ENCODE data around the gene ADAM10. TPM values are rescaled to one million over a fixed set of nuclear protein-coding genes. Genes with fewer than 3 reads are reported as not detected.
"Not testable (repeated sequence)": the region's sequence is repeated elsewhere in the genome, so short reads cannot be mapped to it uniquely, and the experiment has no call there.

Gene ADAM10
- total RNA-seq, 1 experiment from 2014 or later: 334 TPM

- H3K36me3 ChIP-seq: peaks cover 68% of the 10 kb centered on the region
- no peak overlapping the region for H3K4me3 ChIP-seq
- H3K9me3 ChIP-seq (replicated peaks): no peaks in the 10 kb centered on the region
- no peaks in the 10 kb centered on the region for H3K4me1 ChIP-seq
- no peak for DNase-seq
- H3K27ac ChIP-seq: no peak overlapping the region
- H3K27me3 ChIP-seq: no peaks in the 10 kb centered on the region
Measured at GRCh38 chr15:58608129-58608590, 141.3 kb downstream of the ADAM10 start.

DNA sequence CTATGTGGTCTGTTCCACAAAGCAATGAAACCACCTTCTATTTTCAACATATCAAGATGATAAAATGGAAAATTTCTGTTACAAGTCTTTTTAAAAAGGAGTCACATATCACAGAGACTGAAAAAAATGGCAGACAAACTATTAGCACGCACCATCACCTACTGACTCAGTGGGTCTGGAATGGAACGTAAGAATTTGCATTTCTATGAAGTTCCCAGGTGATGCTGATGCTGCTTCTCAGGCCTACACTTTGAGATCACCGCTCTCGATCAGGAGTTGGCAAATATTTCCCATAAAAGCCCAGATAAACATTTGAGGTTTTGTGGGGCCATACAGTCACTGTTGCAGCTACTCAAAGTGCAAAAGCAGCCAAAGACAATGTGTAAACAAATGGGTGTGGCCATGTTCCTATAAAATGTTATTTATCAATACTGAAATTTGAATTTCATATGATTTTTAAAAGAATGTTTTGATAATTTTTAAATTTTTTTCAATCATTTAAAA lies 142.9 kb downstream of the ADAM10 start:
- H3K27me3 ChIP-seq: no peaks in the 10 kb centered on the region
- DNase-seq: no peak
- H3K36me3 ChIP-seq: peaks cover 71% of the 10 kb centered on the region
- no peaks in the 10 kb centered on the region for H3K4me1 ChIP-seq
- H3K9me3 ChIP-seq (replicated peaks): no peaks in the 10 kb centered on the region
- no peak overlapping the region for H3K27ac ChIP-seq
- no peak overlapping the region for H3K4me3 ChIP-seq

DNA sequence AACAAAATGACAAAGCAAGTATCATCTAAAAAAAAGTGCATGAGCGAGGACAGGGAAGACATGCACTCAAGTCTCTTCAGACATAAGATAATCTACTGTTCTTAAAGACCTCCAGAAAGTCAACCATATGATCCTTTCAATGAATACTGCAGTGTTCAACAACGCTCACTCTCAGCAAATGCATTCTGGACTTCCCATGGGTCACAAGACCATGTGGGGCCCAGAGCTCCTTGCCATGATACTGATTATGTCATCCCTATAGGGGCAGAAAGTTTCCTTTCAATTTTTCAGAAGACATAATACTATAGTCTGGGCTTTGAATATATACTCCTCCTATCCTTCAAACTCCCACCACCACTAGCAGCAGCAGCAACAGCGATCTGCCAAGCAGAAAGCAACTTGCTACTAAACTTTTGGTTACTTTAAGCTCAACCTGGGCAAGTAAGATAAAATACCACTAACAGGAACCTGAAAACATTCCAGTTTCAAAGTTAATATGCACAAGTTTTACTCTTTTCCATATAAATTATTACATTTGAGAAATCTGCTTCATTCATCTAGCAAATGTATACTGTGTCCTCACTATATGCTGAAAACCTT lies 143.5 kb downstream of the ADAM10 start:
- H3K9me3 ChIP-seq (replicated peaks): no peaks in the 10 kb centered on the region
- H3K27me3 ChIP-seq: no peaks in the 10 kb centered on the region
- no peak overlapping the region for H3K27ac ChIP-seq
- no peak overlapping the region for H3K4me3 ChIP-seq
- no peaks in the 10 kb centered on the region for H3K4me1 ChIP-seq
- peaks cover 74% of the 10 kb centered on the region for H3K36me3 ChIP-seq
- no peak for DNase-seq

DNA sequence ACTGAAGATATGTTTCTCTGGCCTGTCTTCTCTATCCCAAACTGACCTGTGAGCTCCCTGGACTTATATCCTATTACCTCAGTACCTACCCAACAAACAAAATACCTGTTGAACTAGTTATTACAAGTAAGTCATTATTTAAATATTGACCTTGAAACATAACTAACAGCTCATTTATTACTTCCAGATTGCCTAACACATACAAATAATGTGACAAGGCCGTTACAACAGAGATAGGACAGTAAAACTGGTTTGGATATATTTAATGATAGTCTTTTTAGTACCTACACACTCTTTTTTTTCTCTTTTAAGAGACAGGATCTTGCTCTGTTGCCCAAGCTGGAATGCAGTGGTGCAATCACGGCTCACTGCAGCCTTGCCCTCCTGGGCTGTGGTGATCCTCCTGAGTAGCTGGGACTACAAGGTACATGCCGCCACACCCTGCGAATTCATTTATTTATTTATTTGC lies 145.0 kb downstream of the ADAM10 start:
- no peaks in the 10 kb centered on the region for H3K4me1 ChIP-seq
- no peaks in the 10 kb centered on the region for H3K9me3 ChIP-seq (replicated peaks)
- peaks cover 70% of the 10 kb centered on the region for H3K36me3 ChIP-seq
- DNase-seq: no peak
- H3K27ac ChIP-seq: no peak overlapping the region
- no peak overlapping the region for H3K4me3 ChIP-seq
- H3K27me3 ChIP-seq: no peaks in the 10 kb centered on the region

DNA sequence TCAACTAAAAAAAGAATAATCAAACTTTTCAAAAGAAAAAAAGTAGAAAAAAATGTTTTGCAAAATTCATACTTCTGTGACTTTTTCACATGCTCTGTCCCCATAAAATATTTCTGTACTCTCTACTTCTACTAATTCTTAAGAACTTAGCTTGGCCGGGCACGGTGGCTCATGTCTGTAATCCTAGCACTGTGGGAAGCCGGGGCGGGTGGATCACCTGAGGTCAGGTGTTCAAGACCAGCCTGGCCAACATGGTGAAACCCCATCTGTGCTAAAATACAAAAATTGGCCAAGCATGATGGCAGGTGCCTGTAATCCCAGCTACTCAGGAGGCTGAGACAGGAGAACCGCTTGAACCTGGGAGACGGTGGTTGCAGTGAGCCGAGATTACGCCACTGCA lies 145.6 kb downstream of the ADAM10 start:
- H3K27me3 ChIP-seq; H3K4me1 ChIP-seq; H3K4me3 ChIP-seq; H3K27ac ChIP-seq; DNase-seq; H3K9me3 ChIP-seq (replicated peaks): not testable (repeated sequence)
- peaks cover 69% of the 10 kb centered on the region for H3K36me3 ChIP-seq

DNA sequence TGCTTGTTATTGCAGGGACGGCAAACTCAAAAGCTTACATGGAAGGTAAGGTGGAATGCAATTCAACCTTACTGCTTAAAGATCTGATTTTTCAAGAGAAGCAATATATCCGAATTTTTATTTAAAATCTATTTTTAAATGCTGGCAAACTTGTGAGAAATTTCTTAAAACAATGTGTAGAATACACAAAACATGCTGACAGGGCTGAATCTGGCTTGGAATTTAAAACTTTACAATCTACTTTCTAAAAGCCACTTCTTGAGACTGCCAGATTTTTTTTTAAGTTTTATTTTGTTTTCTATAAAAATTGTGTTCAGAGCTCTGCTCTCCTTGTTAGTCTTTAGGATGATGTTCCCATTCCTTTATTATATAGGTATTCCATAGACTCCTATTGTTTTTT lies 146.7 kb downstream of the ADAM10 start:
- no peaks in the 10 kb centered on the region for H3K27me3 ChIP-seq
- no peak for DNase-seq
- H3K27ac ChIP-seq: no peak overlapping the region
- H3K4me3 ChIP-seq: no peak overlapping the region
- H3K36me3 ChIP-seq: peaks cover 68% of the 10 kb centered on the region
- H3K4me1 ChIP-seq: no peaks in the 10 kb centered on the region
- H3K9me3 ChIP-seq (replicated peaks): no peaks in the 10 kb centered on the region

DNA sequence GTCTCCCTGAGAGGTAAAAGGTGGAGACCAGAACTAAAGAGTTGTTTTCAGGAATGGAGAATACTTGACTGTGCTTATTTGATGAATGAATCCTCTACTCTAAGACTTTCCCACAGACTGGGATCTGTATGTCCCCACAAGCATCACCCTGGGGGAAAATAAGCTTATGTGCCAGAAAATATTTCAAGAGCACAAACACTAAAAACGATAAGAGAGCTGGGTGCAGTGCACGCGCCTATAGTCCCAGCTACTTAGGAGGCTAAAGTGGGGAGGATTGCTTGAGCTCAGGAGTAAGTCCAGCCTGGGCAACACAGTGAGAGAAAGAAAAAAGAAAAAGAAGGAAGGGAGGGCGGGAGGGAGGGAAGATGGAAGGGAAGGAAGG lies 150.7 kb downstream of the ADAM10 start:
- no peak for DNase-seq
- Histone ChIP-seq H3K9me3 (replicated peaks) (no peaks in the 10 kb centered on the region), H3K27ac (no peak overlapping the region), H3K27me3 (no peaks in the 10 kb centered on the region), H3K4me3 (no peak overlapping the region), H3K36me3 (peaks cover 70% of the 10 kb centered on the region), H3K4me1 (no peaks in the 10 kb centered on the region)

DNA sequence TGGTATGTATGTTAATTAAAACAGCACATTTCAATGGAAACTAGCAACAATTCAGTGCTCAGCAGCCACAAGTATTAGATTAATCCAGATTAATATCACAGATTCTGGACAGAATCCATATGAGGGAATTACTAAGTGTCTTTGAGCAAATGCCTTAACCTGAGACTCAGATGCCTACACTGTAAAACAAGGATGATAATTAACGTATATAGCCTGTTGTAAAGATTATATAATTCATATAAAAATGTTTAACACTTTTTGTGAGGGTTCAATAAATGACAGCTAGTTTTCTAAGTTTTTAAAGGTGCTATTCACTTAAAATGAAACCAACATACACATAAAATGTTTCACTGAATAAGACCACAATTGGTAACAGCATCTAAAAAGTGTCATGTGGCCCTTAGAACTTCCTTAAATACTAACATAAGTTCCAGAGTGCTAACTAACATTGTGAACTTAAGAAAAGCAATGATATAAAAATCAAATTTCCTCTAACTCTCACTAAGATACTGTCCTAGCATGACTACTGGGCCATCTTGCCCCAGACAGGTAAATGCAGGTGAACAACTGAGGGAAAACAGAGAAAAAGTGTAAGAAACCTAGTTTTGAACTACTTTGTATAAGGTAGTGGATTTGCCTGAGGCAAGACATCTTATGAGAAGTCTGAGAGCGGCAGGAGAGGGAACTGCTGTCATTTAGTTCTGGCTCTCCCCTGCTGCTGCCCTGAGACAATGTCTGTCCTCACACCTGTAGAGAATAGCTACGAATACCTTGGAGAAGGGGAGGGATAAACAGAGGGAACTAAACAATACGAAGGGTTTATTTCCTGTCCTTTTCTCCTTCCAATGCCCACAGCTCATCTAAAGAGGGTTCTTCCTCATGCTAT lies 151.3 kb downstream of the ADAM10 start:
- H3K9me3 ChIP-seq (replicated peaks): no peaks in the 10 kb centered on the region
- no peak overlapping the region for H3K4me3 ChIP-seq
- H3K36me3 ChIP-seq: peaks cover 72% of the 10 kb centered on the region
- no peak overlapping the region for H3K27ac ChIP-seq
- H3K27me3 ChIP-seq: no peaks in the 10 kb centered on the region
- no peaks in the 10 kb centered on the region for H3K4me1 ChIP-seq
- DNase-seq: no peak

GRCh38 chr15:58595516-58596263 lies 153.8 kb downstream of the ADAM10 start:
- Histone ChIP-seq H3K9me3 (replicated peaks) (no peaks in the 10 kb centered on the region), H3K4me1 (no peaks in the 10 kb centered on the region; the same call in 1 of the 2 replicates), H3K27me3 (no peaks in the 10 kb centered on the region), H3K27ac (no peak overlapping the region), H3K4me3 (no peak overlapping the region), H3K36me3 (peaks cover 51% of the 10 kb centered on the region)
- no peak for DNase-seq

DNA sequence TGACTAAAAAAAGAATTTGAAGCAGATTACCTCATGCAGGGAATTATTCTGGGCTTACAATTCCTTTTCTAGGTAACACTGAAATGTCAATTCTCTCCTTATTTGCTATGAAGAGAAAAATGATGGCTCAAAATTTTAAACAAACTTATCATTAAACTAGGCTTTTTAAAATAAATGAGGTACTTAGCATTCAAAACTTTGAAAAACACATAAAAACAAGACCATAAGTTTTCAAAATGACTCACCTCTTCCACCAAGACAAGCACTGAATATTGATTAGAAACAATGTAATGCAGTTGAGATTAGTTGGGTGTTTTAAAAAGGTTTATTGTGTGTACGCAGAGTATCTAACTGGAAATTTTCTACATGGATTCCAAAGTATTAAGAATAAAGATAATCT lies 154.6 kb downstream of the ADAM10 start:
- no peak for DNase-seq
- H3K4me3 ChIP-seq: no peak overlapping the region
- no peaks in the 10 kb centered on the region for H3K27me3 ChIP-seq
- no peaks in the 10 kb centered on the region for H3K9me3 ChIP-seq (replicated peaks)
- H3K27ac ChIP-seq: no peak overlapping the region
- peaks cover 48% of the 10 kb centered on the region for H3K36me3 ChIP-seq
- no peaks in the 10 kb centered on the region; the same call in 1 of the 2 replicates for H3K4me1 ChIP-seq

GRCh38 chr15:58593870-58594269 lies 155.6 kb downstream of the ADAM10 start:
- H3K9me3 ChIP-seq (replicated peaks): no peaks in the 10 kb centered on the region
- no peaks in the 10 kb centered on the region for H3K27me3 ChIP-seq
- no peak for DNase-seq
- peaks cover 42% of the 10 kb centered on the region for H3K36me3 ChIP-seq
- H3K4me3 ChIP-seq: no peak overlapping the region
- H3K27ac ChIP-seq: no peak overlapping the region
- no peaks in the 10 kb centered on the region; the same call in 1 of the 2 replicates for H3K4me1 ChIP-seq

DNA sequence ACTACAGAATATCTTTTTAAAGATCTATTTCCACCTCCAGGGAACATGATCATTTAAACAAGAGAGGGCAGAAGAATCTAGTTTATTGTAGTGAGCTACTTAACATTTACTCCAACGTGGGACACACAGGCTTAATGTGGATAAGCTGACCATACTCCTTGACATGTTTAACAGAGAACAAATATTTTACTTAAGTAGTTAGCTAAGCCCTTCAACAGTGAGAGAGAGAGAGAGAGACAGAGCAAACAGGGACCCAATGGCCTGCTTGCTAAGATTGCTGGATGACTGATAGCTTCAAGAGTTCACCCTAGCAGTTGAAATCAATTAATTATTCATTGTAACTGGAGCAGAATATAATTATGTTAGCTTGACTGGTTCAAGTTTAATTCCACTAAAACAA lies 158.6 kb downstream of the ADAM10 start:
- H3K27ac ChIP-seq: no peak overlapping the region
- H3K27me3 ChIP-seq: no peaks in the 10 kb centered on the region
- DNase-seq: no peak
- H3K4me3 ChIP-seq: no peak overlapping the region
- peaks cover 21% of the 10 kb centered on the region for H3K36me3 ChIP-seq
- no peaks in the 10 kb centered on the region for H3K9me3 ChIP-seq (replicated peaks)
- no peaks in the 10 kb centered on the region; the same call in 1 of the 2 replicates for H3K4me1 ChIP-seq

DNA sequence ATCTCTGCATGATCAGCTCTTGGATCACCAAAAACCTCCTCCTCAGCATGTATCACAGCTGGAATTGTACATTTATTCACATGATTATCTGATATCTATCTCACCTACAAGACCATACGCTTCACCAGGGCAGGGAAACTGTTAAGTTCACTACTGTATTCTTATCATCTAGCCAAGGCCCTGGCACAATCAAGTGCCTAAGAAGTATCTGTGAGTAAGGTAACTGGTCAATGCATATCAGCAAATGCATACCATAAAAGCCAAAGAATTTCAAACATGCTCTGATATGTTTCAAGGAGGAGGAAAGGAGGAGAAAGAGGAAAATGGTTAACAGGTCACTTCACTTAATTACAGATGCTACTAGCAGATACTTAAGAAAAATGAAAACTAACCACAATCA lies 159.3 kb downstream of the ADAM10 start:
- no peak for DNase-seq
- Histone ChIP-seq H3K9me3 (replicated peaks) (no peaks in the 10 kb centered on the region), H3K27me3 (no peaks in the 10 kb centered on the region), H3K27ac (no peak overlapping the region), H3K4me1 (peaks cover 2% of the 10 kb centered on the region; the same call in 1 of the 2 replicates), H3K36me3 (peaks cover 16% of the 10 kb centered on the region), H3K4me3 (no peak overlapping the region)

GRCh38 chr15:58589047-58589446 lies 160.5 kb downstream of the ADAM10 start:
- no peak overlapping the region for H3K4me3 ChIP-seq
- H3K4me1 ChIP-seq: peaks cover 2% of the 10 kb centered on the region; the same call in 1 of the 2 replicates
- no peaks in the 10 kb centered on the region for H3K9me3 ChIP-seq (replicated peaks)
- peaks cover 8% of the 10 kb centered on the region for H3K36me3 ChIP-seq
- no peak for DNase-seq
- no peaks in the 10 kb centered on the region for H3K27me3 ChIP-seq
- no peak overlapping the region for H3K27ac ChIP-seq
